GM19023 (cell line): ENCODE measurements around the gene HECW1.

Source experiments
- ATAC-seq: cut with Tn5 transposase; IDR thresholded peaks from one replicate; pipeline ENCODE4 v1.9.1; 2021; ENCODE audit warnings: mild to moderate bottlenecking, moderate library complexity; ENCODE audit not compliant: unreplicated experiment

HECW1 gene

DNA sequence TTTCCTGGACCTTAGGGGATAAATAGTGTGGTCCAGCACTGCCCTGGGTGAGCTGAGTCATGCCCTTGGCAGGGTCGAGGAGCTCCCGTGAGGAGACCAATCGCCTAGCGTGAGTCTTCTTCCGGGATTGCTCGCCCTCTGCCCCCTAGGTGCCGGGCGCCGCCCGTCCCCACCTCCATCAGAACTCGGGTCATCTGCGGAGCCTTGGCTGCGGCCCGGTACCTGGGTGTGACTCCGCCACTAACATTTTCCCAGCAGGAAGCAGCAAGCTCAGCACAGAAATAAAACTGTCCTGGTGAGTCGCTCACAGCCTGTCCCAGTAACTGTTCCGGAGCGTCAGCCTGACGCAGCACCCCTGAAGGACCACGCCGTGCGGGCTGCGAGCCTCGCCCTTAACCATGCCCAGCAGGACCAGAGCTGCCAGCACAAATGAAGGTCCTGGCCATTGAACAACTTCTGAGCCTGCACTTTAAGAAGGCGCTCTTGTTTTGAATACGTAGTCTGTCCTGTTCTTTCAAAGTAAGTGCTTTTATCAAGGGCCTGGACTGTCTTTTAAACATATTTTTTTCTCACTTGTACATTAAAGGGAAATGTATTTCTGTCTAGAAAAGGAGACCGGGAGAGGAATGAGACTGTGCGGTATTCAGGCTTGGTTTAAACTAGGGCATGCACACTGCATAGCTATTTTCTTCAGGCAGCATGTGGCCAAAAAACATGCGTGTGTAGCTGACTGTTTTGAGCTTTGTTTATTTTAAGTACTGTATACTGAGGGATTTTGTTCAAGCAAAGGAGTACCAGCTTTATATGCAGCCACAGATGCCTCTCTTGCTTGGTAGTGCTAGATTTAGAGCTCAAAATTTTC, 136.7 kb downstream of the HECW1 start:
- no peak for ATAC-seq

DNA sequence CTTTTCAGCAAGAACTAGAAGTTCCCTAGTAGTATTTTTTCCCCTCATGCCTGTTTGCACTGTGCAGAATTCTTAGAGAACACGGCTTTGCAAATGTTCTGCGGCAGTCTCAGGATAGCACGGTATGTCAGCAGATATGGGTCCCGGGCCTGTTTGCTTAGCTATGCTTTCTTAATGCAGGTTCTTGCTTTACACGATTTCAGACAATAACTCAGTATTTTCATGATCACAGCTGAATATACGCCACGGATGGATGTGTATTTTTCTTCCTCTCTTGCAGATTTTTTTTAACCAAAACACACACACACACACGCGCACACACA, 137.3 kb downstream of the HECW1 start:
- no peak for ATAC-seq

DNA sequence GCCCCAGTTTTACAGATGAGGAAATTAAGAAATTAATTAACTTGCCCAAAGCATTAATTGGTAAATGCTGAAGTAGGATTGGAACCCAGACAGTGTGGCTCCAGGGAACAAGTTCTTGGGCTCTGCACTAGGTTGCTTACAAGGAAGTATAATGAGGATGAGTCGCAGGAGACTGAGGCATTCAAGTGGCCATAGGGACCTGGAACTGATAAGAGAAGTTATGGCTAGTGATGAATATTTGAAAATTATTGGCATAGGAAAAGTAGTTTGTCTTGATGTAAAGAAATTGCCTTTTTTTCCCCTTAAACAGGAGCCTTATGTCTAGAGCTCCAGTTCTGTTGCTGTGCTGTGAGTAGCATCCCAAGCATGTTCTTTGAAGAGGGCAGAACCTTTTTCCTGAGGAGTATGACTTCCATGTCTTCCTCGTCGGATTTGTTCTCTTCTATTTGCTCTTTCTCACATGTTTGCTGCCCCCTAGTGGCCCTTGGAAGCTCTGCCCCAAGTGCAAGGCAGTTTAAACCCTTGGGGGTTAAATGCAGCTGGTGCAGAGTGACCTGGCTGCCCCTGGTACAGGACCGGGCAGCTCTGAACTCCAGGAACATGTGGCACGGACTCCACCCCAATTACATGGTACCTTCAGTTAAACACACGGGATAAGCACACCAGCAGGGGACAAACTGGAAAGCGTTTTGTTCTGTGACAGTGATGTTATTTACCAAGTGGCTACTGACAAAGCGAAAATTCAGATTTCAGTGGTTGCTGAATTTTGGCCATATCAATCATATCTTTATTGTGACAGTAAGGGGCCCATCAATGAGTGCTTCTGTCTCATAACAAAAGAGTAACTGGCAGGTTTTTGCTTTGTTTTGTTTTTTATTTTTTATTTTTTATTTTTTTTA, 148.8 kb downstream of the HECW1 start:
- ATAC-seq, result no peak

DNA sequence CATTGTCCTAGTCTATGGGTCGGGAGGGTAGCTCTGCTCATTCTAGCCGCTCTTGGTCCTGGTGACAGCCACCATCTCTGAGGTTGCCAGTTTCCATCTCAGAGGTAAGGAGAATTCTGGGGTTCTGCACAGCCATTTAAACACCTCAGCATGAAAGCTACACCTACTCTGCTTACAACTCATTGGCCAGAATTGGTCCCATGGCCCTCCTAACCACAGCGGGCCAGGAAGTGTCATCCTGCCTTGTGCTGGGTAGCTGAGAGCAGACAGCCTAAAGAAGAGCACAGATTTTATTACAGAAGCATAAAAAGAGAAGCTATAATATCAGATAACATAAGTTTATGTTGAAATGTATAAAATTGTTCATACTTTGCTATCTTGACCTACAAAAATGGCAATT, 152.7 kb downstream of the HECW1 start:
- no peak for ATAC-seq

DNA sequence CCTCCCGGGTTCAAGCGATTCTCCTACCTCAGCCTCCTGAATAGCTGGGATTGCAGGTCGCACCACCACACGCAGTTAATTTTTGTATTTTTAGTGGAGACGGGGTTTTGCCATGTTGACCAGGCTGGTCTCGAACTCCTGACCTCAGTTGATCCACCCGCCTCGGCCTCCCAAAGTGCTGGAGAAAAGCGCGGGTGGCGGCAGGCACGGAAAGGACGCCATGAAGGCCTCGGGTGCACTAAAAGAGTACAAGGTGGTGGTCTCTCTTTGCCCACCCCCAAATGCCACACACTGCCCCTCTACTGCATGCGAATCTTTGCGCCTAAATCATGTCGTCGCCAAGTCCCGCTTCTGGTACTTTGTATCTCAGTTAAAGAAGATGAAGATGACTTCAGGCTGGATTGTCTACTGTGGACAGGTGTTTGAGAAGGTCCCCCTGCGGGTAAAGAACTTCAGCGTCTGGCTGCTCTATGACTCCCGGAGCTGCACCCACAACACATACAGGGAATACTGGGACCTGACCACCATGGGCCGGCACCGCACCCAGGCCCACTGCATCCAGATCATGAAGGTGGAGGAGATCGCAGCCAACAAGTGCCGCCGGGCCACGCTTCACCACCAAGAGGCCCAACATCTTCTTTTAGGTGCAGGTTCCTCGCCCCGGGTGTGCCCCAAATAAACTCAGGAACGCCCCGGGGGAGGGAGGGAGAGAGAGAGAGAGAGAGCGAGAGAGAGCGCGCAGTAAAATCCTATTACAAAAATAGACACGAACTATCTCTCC, 161.7 kb downstream of the HECW1 start:
- ATAC-seq, result no peak

DNA sequence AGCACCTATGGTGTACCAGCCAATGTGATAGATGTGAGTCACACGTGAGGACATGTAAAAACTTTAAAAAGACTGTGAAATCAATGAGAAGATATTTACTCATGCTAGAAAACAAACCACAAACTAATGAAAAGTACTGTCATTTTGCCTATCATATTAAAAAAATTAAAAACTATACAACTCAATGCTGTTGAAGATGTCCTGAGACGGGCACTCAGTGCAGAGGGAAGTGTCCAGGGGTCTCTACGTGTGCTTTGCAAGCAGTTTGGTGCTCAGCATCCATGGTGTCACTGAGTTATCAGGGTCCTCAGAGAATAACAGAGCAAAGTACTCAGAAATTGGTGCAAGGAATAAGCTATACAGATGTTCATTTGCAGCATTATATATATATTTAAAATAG, 162.3 kb downstream of the HECW1 start:
- ATAC-seq, result no peak

DNA sequence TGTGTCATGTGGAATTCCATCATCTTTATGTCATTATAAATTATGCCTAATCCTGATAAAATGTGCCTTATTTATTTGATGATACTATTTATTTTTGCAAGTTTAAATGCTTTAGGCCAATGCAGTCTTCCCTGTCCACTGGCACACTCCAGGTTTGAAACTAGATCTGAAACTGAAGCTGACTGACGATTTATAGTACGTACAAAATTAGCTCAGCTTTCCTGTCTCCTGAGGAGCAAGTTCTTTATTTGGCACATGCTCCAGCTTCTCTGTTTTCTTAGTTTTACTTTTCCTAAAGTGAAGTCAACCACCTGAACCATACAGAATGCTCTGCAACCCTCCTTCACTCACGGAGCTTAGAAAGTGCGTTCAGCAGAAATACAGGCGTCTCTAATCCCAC, 164.1 kb downstream of the HECW1 start:
- no peak for ATAC-seq

DNA sequence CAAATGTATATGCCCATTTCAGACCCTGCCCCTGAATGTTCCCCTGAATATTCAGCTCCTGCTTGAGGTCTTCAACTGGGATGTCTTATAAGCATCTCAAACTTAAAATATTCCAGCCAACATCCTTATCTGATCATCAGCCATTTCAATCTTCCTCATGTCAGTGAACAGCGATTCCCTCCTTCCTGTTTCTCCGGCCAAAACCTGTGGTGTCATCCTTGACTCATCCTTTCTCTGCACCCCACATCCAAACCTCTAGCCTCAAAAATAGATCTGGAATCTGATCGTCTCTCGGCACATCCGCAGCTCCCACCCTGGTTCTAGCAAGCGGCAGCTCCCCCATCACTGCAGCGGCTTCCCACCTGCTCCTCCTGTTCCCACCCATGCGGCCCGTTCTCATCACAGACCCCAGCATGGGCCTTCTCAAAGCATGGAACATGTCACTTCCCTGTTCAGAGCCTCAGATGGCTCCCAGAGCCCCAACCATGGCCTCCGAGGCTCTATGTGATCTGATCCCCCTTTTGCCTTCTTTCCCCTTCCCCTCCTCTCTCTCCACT, 165.7 kb downstream of the HECW1 start:
- ATAC-seq, result no peak

DNA sequence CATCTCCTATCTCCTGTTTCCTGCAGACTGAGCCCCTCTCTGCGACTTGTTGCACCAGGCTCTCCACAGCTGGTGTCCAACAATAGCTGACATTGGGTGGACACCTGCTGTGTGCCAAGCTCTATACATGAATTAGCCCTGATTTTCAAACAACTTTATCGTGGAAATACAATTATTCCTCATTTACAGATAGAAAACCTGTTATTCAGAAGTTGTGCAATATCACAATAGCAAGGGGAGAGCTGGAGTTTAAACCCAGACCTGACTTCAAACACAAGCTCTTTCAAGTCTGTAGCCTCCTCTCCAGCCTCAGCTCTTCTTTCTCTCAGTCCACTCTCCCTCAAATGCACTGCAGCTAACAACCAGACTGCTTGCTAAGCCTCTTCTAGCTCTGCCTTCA, 168.8 kb downstream of the HECW1 start:
- ATAC-seq, result no peak

DNA sequence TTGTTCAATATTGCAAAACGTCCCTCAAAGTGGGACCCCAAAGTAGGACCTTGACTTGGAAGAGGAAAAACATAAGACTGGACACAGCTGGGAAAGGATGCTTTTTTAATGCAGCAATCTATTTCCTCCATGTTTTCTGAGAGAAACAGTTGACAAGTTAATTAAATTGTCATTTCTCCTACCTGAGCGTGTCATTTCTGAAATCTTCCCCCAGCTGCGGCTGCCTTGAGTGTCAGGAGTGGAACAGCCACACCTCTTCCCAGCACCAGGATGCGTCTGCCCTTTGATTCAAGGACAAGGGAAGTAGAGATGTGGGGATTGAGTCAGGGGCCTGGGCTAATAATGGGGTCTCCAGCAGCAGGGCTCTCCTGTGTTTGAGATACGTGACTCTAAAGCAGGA, 171.3 kb downstream of the HECW1 start:
- no peak for ATAC-seq

DNA sequence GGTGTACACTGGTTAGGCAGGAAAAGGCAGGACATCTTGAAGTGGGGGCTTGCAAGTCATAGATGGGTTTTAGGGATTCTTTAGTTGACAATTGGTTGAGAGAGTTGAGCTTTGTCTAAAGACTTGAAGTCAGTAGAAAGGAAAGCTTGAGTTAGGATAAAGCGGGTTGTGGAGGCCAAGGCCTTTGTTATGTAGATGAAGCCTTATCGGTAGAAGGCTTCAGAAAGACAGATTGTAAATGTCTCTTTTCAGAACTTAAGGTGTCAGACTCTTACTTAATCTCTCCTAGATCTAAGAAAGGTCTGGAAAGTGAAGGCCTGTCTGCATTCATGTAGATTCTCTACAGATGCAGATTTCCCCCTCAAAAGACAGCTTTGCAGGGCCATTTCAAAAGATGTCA, 177.4 kb downstream of the HECW1 start:
- no peak for ATAC-seq

DNA sequence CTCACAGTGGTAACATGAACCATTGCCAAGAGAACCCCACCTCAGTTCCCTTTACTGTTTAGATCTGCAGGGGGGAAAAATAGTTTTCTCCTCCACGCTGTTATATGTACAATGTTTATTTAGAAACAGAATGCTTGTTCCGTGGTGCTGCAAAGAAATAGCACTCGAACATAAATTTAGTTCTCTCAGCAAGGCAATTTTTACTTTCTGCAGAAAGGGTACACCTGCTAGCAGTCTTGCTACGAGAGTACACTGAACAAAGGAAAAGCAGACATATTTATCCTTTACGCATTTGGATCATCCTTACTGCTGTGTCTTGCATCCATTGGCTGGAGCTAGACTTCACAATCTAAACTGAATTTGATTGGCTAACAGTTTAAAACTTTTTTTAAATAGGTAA, 178.5 kb downstream of the HECW1 start:
- no peak for ATAC-seq

DNA sequence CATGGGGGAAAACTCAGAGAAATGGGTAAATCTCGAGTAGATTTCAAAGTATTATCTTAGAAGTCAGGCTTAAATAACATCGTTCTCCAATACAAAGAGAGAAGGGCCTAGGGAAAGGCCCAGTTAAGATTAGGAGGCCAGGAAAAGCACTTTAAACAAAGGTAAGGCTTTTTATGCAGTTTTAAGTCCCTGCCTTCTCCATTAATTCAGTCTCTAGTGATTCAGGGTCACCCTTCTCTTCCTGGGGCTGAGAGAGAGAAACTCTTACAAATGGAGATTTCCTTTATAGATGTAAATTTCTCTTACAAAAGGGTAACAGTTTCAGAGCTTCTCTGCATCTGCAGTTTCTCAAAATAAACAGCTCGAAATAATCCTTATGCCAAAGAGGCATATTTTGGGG, 179.3 kb downstream of the HECW1 start:
- ATAC-seq, result no peak

DNA sequence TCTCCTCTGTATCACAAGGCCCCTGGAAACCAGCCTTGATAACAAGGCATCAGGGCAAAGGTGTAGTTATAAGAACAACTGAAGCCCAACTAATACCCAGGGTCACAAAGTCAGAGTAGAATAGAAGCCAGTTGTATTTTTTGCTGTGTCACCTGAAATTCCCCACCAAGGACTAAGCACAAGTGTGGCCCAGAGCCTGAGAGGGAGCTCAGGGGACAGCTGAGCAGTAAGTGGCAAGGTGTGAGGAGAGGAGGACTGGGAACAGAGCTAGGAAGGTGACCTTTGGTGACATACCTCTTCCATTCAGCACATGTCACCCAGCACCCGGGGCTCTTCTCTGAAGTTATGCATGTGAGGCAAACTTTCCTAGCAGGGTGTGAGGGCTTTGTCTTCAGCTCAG, 179.9 kb downstream of the HECW1 start:
- ATAC-seq, result no peak

DNA sequence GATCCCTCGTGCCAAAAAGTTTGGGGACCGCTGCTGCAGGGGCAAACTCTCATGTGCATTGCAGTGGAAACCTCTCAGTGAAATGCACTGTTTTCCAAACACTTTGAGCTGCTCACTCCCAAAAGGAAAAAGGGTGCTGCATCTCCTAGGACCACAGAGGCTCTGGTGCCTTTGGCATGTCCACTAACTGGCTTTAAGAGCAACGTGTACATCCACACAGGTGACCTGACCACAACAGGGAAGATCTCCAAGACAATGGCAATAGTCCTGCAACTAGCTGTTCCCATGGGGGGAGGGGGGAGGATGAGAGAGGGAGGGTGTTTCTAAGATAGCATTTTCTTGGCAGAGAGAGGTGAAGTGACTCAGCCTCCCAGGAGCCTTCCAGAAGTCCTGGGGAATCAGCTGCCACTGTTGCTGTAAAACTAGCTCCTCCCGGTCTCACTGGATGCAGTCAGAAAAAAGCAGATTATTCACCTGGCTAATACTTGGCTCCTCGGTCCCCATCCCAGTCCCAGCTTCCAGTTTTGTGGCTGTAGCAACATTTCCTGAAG, 181.7 kb downstream of the HECW1 start:
- ATAC-seq, result no peak

DNA sequence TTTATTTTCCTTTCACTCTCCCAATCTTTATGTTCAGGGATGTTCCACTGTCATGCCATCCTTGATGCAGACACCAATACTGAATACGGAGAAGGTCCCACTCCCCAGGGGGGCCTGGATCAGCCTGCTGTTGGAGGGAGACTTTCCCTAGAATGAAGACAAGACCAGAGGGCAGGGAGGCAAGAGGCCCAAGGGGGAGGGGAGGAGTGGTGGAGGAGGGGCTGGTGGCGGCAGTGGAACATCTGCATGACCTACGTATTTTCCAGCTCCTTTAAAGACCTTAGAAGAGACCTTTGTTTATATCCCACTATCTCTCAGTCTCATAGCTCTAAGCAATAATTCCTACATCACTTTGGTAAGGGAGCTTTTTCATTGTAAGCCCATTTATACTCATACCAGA, 183.0 kb downstream of the HECW1 start:
- ATAC-seq, result no peak

DNA sequence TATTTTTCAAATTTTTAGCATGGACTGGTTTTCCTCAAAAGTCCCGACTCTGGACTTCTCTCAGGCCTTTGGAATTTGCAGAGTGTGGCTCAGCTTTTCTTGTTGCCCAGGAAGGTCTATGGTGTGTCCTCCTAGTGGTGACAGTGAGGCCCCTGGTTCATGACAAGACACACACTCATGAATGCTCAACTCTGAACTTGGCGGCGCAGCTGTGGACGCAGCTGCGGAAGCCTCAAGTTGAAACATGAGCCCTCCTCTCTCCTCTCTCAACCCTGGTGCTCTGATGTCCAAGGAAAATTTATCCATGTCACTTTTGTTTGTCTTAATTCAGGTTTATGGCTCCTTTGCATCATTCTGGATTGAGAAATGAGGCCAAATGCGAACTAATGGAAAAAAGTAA, 183.9 kb downstream of the HECW1 start:
- ATAC-seq, result no peak

DNA sequence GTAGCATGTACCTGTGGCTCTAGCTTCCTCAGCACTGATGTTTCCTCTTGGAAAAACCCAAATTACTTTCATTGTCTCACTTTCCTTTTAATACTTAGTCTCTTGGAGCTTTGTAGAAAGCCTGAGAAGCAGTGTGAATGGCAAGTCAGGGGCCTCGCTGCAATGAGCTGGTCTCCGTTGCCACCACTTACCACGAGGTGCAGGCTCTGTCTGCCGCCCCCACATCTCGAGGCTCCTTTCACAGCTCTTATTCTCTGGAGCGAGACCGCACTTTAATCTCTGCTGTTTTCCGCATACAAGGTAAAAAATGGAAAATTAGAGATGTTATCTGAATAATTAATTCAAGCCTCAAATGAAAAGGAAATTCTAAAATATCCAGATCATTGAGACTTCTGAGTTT, 186.2 kb downstream of the HECW1 start:
- no peak for ATAC-seq

DNA sequence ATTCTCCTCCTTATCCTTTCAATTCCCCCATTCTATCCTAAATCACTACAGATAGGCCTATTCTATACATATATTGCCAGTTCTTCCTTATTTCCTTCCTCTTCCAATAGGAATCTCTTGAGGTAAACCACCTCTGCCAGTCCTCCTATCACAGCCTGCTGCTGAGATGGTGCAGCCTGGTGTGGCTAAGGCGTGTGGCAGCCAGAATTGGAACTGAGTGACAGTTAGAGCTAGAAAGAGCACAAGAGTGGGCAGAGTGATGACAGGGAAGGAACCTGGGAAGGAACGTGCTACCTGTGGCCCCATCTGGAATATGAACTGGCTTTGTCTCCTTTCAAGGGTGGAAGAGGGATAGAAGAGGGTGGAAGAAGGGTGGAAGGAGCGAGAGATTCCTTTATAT, 187.7 kb downstream of the HECW1 start:
- ATAC-seq, result no peak

DNA sequence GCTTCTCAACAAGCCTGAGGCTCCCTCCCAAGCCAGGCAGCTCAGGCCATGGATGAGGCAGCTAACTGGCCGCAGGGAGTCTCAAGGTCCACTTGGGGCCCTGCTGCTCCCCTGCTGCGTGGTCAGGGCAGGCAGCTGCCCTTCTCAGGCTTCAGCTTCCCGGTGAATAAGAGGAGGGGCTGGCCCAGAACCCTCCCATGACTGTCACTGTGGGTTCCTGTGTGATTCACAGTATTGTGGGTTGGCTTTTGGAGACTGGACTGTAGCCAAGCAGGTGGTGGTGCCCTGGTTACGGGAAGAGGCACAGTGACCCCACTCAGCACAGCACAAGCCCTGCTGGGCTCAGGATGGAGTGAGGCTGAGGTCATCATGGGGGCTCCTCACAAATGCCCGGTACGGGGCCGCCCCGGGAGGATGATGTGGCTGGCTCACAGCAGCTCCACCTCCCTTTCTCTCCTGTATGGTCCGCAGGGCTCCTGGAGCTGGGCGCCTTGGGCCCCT, 189.8 kb downstream of the HECW1 start:
- no peak for ATAC-seq
